ENCODE measurements around the gene MAP3K21.

MAP3K21 gene

DNA sequence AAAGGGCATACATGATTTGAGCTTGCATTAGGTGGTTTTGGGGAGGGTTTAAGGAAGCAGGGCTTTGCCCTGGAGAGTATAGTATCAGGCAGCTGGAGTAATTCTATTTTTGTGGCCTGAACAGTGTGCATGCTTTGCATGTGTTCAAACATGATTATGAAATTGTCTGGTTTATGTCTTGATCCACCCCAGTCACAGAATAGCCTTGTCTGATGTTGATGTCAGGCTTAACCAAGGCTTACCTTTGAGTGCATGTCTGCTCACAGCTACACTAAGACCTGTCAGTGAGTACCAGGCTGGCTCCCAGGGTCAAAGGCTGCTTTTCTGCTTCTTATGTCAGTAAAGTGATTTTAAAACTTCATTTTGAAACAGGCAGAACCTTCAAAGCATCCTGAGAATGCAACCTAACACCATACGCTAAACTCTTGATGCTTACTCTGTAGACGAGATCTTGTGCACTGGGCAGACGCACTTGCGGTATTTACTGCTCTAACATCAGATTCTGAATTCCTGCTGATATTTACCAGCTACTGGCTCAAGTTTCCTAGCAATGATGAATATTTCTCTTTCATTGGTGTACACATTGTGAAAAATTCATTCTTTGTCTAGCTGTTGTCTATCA is 78.9 kb downstream of the MAP3K21 start:
- DNase-seq (ENCODE audit: low read depth): no peak
- TF ChIP-seq, protein P1, sequence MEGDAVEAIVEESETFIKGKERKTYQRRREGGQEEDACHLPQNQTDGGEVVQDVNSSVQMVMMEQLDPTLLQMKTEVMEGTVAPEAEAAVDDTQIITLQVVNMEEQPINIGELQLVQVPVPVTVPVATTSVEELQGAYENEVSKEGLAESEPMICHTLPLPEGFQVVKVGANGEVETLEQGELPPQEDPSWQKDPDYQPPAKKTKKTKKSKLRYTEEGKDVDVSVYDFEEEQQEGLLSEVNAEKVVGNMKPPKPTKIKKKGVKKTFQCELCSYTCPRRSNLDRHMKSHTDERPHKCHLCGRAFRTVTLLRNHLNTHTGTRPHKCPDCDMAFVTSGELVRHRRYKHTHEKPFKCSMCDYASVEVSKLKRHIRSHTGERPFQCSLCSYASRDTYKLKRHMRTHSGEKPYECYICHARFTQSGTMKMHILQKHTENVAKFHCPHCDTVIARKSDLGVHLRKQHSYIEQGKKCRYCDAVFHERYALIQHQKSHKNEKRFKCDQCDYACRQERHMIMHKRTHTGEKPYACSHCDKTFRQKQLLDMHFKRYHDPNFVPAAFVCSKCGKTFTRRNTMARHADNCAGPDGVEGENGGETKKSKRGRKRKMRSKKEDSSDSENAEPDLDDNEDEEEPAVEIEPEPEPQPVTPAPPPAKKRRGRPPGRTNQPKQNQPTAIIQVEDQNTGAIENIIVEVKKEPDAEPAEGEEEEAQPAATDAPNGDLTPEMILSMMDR (IDR thresholded peaks at IDR 0.05; ENCODE audit: control insufficient read depth, extremely low read depth, insufficient read depth): no peak
- H3K4me3 ChIP-seq (ENCODE audit: low read depth, low read length): no peak overlapping the region

DNA sequence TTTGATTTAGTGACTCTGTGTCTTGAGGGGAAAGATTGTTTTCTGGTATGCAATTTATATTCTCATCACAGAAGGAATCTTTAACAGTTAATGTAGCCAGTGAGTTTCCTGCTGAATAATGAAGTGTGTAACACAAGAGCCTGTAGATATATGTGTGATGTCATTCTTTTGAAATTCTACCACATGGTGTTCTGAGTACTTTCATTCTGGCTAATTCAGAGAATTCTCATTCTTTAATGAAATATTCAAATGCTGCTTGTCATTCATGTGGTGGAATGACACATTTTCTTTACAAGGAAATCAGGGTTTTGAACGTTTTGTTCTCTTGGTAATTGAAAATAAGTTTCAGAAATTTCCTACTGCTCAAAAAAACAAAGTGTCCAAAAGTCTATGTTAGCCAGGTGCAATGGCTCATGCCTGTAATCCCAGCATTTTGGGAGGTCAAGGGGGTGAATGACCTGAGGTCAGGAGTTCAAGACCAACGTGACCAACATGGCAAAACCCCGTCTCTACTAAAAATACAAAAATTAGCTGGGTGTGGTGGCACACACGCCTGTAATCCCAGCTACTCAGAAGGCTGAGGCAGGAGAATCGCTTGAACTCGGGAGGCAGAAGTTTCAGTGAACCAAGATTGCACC is 79.6 kb downstream of the MAP3K21 start:
- no peak for DNase-seq (ENCODE audit: low read depth)
- TF ChIP-seq, protein P1 (IDR thresholded peaks at IDR 0.05; ENCODE audit: control insufficient read depth, extremely low read depth, insufficient read depth): no peak
- H3K4me3 ChIP-seq (ENCODE audit: low read depth, low read length): no peak overlapping the region

DNA sequence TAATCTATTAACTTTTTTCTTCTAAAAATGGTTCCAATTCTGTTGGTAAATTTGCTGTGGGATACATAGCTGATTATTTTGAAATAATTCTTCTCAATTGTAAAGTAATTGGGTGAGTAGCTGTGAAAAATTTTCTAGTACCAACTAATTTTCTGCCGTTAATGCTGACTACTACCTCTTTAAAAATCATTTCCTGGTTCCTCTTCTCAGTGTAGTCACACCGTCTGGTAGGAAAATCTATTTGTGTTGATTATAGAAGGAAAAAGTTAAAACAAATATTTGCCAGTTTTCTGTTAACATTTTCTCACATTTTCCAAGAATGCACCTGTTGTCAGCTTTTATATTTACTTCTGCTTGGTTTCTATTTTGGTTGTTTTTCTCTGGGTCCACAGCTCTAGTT is 82.0 kb downstream of the MAP3K21 start:
- no peak overlapping the region for H3K4me3 ChIP-seq (ENCODE audit: low read depth, low read length)
- no peak for DNase-seq (ENCODE audit: low read depth)
- TF ChIP-seq, protein P1 (IDR thresholded peaks at IDR 0.05; ENCODE audit: control insufficient read depth, extremely low read depth, insufficient read depth): no peak

DNA sequence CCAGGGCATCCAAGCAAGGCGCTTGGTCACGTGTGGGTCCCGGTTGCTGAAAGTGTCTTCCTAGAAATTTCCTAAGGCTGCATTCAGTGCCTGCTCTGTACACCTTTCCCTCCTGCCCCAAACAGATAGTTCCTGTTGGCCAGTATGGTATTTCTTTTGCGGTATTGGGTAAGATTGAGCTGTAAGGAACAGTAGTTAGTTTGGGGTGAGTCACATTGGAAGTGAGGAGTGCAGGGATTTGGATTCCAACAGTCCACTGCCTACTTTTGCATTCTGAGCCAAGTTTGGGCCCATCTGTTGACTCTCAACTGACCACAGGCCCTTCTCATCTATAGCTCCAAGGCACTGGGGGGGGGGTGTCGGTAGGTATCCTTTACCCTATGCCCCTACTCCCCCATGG is 83.4 kb downstream of the MAP3K21 start:
- TF ChIP-seq, protein P1 (IDR thresholded peaks at IDR 0.05; ENCODE audit: control insufficient read depth, extremely low read depth, insufficient read depth): no peak
- DNase-seq (ENCODE audit: low read depth): no peak

DNA sequence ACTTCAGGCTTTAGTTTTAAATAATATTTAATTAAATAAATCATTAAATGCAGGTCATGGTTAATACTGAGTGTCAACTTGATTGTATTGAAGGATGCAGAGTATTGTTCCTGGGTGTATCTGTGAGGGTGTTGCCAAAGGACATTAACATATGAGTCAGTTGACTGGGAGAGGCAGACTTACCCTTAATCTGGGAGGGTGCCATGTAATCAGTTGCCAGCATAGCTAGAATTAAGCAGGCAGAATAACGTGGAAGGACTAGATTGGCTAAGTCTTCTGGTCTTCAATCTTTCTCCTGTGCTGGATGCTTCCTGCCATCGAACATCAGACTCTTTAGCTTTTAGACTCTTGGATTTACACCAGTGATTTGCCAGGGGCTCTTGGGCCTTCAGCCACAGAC is 85.3 kb downstream of the MAP3K21 start:
- H3K4me3 ChIP-seq (ENCODE audit: low read depth, low read length): no peak overlapping the region
- TF ChIP-seq, protein P1 (IDR thresholded peaks at IDR 0.05; ENCODE audit: control insufficient read depth, extremely low read depth, insufficient read depth): no peak
- no peak for DNase-seq (ENCODE audit: low read depth)

More for the DNA sequence above, 83.4 kb downstream of the MAP3K21 start:
- no peak overlapping the region for H3K4me3 ChIP-seq (ENCODE audit: low read depth, low read length)

DNA sequence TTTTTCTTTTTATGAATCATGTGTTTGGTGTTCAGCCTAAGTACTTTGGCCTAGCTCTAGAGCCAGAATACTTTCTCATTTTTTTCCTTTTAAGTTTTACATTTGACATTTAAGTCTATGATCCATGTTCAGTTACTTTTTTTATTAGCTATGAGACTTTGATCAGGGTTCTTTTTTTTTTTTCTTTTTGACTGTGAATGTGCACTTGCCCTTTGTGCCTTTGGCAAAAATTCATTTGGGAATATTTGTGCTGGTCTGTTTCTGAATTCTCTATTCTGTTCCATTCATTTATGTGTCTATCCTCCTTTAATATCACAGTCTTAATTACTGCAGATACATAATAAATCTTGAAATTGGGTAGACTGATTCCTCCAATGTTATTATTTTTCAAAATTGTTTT is 93.8 kb downstream of the MAP3K21 start:
- DNase-seq (ENCODE audit: low read depth): no peak
- TF ChIP-seq, protein P1 (IDR thresholded peaks at IDR 0.05; ENCODE audit: control insufficient read depth, extremely low read depth, insufficient read depth): no peak
- H3K4me3 ChIP-seq (ENCODE audit: low read depth, low read length): no peak overlapping the region

DNA sequence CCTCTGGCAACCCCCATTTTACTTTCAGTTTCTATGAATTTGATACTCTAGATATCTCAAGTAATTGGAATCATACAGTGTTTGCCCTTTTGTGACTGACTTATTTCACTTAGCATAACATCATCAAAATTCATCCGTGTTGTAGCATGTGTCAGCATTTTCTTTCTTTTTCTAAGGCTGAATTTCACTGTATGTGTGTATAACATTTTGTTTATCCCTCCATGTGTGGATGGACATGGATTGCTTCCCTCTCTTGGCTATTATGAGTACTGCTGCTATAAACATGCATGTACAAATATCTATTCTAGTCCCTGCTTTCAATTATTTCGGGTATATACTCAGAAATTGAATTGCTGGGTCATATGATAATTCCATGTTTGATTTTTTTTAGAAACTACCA is 97.3 kb downstream of the MAP3K21 start:
- no peak overlapping the region for H3K4me3 ChIP-seq (ENCODE audit: low read depth, low read length)
- TF ChIP-seq, protein P1 (IDR thresholded peaks at IDR 0.05; ENCODE audit: control insufficient read depth, extremely low read depth, insufficient read depth): peak; percentile 44
- no peak for DNase-seq (ENCODE audit: low read depth)

All from LNCaP clone FGC (cell line).